PC-3 (cell line): Measurements from ENCODE around the gene CACNA1C. TPM values are rescaled to one million over a fixed set of nuclear protein-coding genes. Genes with fewer than 3 reads are reported as not detected.

Experiments used
- ATAC-seq: fragments of 200-7000 bp; cut with Tn5 transposase; 2 replicates; pipeline ENCODE4 v1.9.1; 2020; ENCODE audit warnings: mild to moderate bottlenecking, moderate library complexity
- BruUV-seq: library from RNA; stranded (reverse); fragments of 400-500 nt; replicated peaks from 2 replicates; lab custom pipeline; 2021; lab: Mats Ljungman, UMichigan
- CTCF ChIA-PET: fragments of 300-600 bp; sonication (Branson Sonifier 250); formaldehyde crosslinking; loops from one replicate; lab custom pipeline; 2022; ENCODE audit warnings: antibody characterized with exemption; lab: Charles Lee
- POLR2A ChIA-PET: fragments of 300-600 bp; sonication (Branson Sonifier 250); formaldehyde crosslinking; loops from one replicate; lab custom pipeline; 2022; ENCODE audit warnings: antibody characterized with exemption; ENCODE audit not compliant: unreplicated experiment; lab: Charles Lee
- DNase-seq: peaks from one replicate; pipeline ENCODE4 v3.0.0-alpha.2; 2015
- H2AFZ ChIP-seq: fragments of 300-600 bp; sonication (generic); 2 replicates; pipeline ENCODE4 v1.6.0; 2016; ENCODE audit warnings: antibody characterized with exemption, low read length
- H3F3A ChIP-seq: fragments of 300-600 bp; sonication (generic); one replicate; pipeline ENCODE4 v1.6.0; 2017; ENCODE audit warnings: antibody characterized with exemption, low read length, control low read depth, mild to moderate bottlenecking; ENCODE audit not compliant: unreplicated experiment
- H3K27ac ChIP-seq: fragments of 300-600 bp; sonication (generic); 2 replicates; pipeline ENCODE4 v1.5.1; 2016; ENCODE audit warnings: mild to moderate bottlenecking, low read length
- H3K27me3 ChIP-seq: fragments of 300-600 bp; sonication (generic); 2 replicates; pipeline ENCODE4 v1.6.1; 2016; ENCODE audit warnings: low read length, mixed read lengths
- H3K36me3 ChIP-seq: fragments of 300-600 bp; sonication (generic); 2 replicates; pipeline ENCODE4 v1.6.1; 2016; ENCODE audit warnings: low read depth, mixed run types, low read length, mixed read lengths
- H3K4me1 ChIP-seq: fragments of 300-600 bp; sonication (generic); 2 replicates; pipeline ENCODE4 v1.5.1; 2016; ENCODE audit warnings: low read length; ENCODE audit not compliant: insufficient read depth
- H3K4me2 ChIP-seq: fragments of 300-600 bp; sonication (generic); 2 replicates; pipeline ENCODE4 v1.6.0; 2016; ENCODE audit warnings: low read length
- H3K4me3 ChIP-seq: fragments of 300-600 bp; sonication (generic); 2 replicates; pipeline ENCODE4 v1.5.1; 2016; ENCODE audit warnings: mild to moderate bottlenecking, low read length, mixed read lengths
- H3K79me2 ChIP-seq: fragments of 300-600 bp; sonication (generic); 2 replicates; pipeline ENCODE4 v1.6.1; 2017; ENCODE audit warnings: low read length, mixed read lengths
- H3K9ac ChIP-seq: fragments of 300-600 bp; sonication (generic); 2 replicates; pipeline ENCODE4 v1.6.0; 2016; ENCODE audit warnings: mild to moderate bottlenecking, low read length
- H3K9me2 ChIP-seq: fragments of 300-600 bp; sonication (generic); replicated peaks from 2 replicates; pipeline ENCODE4 v1.6.1; 2016; ENCODE audit warnings: mixed run types, low read length, mixed read lengths
- H3K9me3 ChIP-seq: fragments of 300-600 bp; sonication (generic); 2 replicates; pipeline ENCODE4 v1.6.1; 2016; ENCODE audit warnings: low read length, mixed read lengths
- H4K20me1 ChIP-seq: fragments of 300-600 bp; sonication (generic); 2 replicates; pipeline ENCODE4 v1.6.1; 2016; ENCODE audit warnings: low read length, mixed read lengths
- CTCF ChIP-seq: fragments of 300-600 bp; sonication (generic); conservative IDR thresholded peaks from 2 replicates; pipeline ENCODE4 v1.5.1; 2017; ENCODE audit warnings: antibody characterized with exemption, low read depth, mild to moderate bottlenecking, low read length
- EZH2 ChIP-seq: fragments of 300-600 bp; sonication (generic); IDR thresholded peaks from one replicate; pipeline ENCODE4 v1.6.1; 2017; ENCODE audit warnings: antibody characterized with exemption, mild to moderate bottlenecking, low read length; ENCODE audit not compliant: unreplicated experiment
- EZH2phosphoT487 ChIP-seq: fragments of 300-600 bp; sonication (generic); IDR thresholded peaks from 2 replicates; pipeline ENCODE4 v1.6.1; 2018; ENCODE audit warnings: mild to moderate bottlenecking, antibody characterized with exemption, low read length, borderline replicate concordance
- intact Hi-C: fragments of 100-400 bp; cut with micrococcal nuclease; formaldehyde crosslinking; loops from 2 replicates; pipeline ENCODE4 v1.9.0; 2023
- total RNA-seq: library from RNA; depleted of rRNA; stranded (reverse); fragments of >200 nt; gene quantifications from 2 replicates; pipeline ENCODE4 v1.2.3, GENCODE V29; 2014

Gene CACNA1C
- total RNA-seq, 1 experiment from 2014 or later = not detected

DNA sequence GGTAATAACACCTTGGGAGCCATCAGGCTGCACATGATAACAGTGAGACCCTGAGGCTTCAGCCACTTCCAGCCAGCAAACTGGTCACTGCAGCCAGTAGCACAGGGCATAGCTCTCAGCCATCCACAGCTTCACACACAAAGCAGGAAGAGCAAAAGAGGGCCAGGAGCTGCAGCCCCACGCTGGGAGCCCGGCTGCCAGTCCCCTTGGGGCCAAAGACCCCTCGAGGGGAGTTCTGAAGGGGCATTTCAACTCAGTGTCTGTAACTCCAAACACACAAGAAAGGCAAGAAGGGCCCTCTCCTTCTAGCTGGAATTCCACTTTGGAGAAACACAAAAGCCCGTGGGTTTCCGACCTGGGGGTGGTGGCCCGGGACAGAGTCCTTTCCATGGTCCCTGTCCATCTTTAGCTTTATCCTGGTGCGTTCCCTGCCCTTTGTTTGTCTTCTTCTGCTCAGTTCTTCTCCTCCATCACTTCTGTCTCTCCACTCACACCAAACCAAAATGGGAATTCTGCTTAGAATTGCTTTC lies 590.2 kb downstream of the CACNA1C start:
- Histone ChIP-seq H3K9me3 (no peaks in the 10 kb centered on the region), H3F3A (no peaks in the 10 kb centered on the region), H4K20me1 (no peaks in the 10 kb centered on the region), H3K79me2 (no peaks in the 10 kb centered on the region), H3K36me3 (no peaks in the 10 kb centered on the region), H3K4me2 (no peak overlapping the region), H3K9ac (no peak overlapping the region), H3K4me1 (peaks cover 12% of the 10 kb centered on the region), H3K27ac (no peak overlapping the region), H3K27me3 (peaks cover 43% of the 10 kb centered on the region), H2AFZ (no peak overlapping the region), H3K9me2 (no peaks in the 10 kb centered on the region), H3K4me3 (no peak overlapping the region)
- no TSS peak for BruUV-seq
- DNase-seq = no peak
- ATAC-seq = no peak
- CTCF ChIA-PET = no interaction called here
- intact Hi-C loops = no loop called here
- no peak for TF ChIP-seq CTCF
- TF ChIP-seq EZH2phosphoT487 = no peak
- TF ChIP-seq EZH2 = no peak
- POLR2A ChIA-PET = no interaction called here

DNA sequence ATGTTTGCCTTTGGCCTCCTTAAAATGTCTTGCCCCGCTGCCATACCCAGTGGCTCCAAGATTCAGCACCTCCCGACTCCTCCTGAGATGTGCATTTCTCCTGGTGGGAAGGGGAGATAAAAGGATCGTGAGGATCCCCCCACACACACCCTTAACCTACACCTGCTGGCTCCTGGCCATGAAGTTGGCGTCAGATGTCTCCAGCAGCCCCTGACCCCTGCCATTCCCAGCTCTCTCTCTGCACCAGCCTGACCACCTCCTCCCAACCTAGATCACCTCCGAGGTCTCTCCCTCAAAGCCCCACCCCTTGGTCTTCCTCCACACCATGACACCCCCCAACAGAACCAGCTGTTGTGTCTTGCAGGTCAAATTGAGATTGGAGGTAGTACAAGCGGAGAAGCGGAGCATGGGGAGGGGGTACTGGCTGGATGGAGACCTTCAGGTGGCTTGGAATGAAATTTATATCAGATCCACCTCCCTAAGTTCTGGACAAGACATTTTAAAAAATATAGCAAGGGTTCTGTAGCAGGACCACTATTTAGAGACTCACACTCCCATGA lies 590.9 kb downstream of the CACNA1C start:
- no peak overlapping the region for H3K4me3 ChIP-seq
- no peak overlapping the region for H3K9ac ChIP-seq
- no peaks in the 10 kb centered on the region for H4K20me1 ChIP-seq
- TF ChIP-seq EZH2phosphoT487 = no peak
- TF ChIP-seq CTCF = no peak
- no peak for TF ChIP-seq EZH2
- no peaks in the 10 kb centered on the region for H3F3A ChIP-seq
- POLR2A ChIA-PET = no interaction called here
- H3K4me2 ChIP-seq = no peak overlapping the region
- no peak overlapping the region for H2AFZ ChIP-seq
- no peaks in the 10 kb centered on the region for H3K36me3 ChIP-seq
- ATAC-seq (no peak), DNase-seq (no peak)
- CTCF ChIA-PET = no interaction called here
- no peaks in the 10 kb centered on the region for H3K9me3 ChIP-seq
- H3K27ac ChIP-seq = no peak overlapping the region
- H3K9me2 ChIP-seq = no peaks in the 10 kb centered on the region
- BruUV-seq = no TSS peak
- peaks cover 50% of the 10 kb centered on the region for H3K27me3 ChIP-seq
- intact Hi-C loops = no loop called here
- H3K79me2 ChIP-seq = no peaks in the 10 kb centered on the region
- peaks cover 12% of the 10 kb centered on the region for H3K4me1 ChIP-seq

GRCh38 chr12:2644683-2645405 lies 592.1 kb downstream of the CACNA1C start:
- no TSS peak for BruUV-seq
- ATAC-seq (no peak), DNase-seq (no peak)
- TF ChIP-seq CTCF (no peak), EZH2 (no peak), EZH2phosphoT487 (no peak)
- no peaks in the 10 kb centered on the region for H3K79me2 ChIP-seq
- no peaks in the 10 kb centered on the region for H3K9me2 ChIP-seq
- H4K20me1 ChIP-seq = no peaks in the 10 kb centered on the region
- no peak overlapping the region for H3K27ac ChIP-seq
- no peak overlapping the region for H3K4me3 ChIP-seq
- H3K36me3 ChIP-seq = no peaks in the 10 kb centered on the region
- CTCF ChIA-PET = no interaction called here
- H3K9ac ChIP-seq = no peak overlapping the region
- POLR2A ChIA-PET = no interaction called here
- no peaks in the 10 kb centered on the region for H3F3A ChIP-seq
- intact Hi-C loops = no loop called here
- H3K27me3 ChIP-seq = peaks cover 62% of the 10 kb centered on the region
- peaks cover 12% of the 10 kb centered on the region for H3K4me1 ChIP-seq
- H3K9me3 ChIP-seq = no peaks in the 10 kb centered on the region
- H2AFZ ChIP-seq = no peak overlapping the region
- no peak overlapping the region for H3K4me2 ChIP-seq
